ENCODE results near the gene NUCKS1. TPM values are rescaled to one million over a fixed set of nuclear protein-coding genes. Genes with fewer than 3 reads are reported as not detected.

Gene NUCKS1
- total and polyA plus RNA-seq, 8 donors: 115 to 481 (median 371) TPM

GRCh38 chr1:205787287-205787916 is 37.4 kb upstream of the NUCKS1 start:
- no peak for ATAC-seq
- H3K4me1 ChIP-seq: no peaks in the 10 kb centered on the region
- intact Hi-C loops (cut with DNase I): no loop called here
- peaks cover 0 to 24% of the 10 kb centered on the region in 2 donors for H3K36me3 ChIP-seq
- H3K9me3 ChIP-seq: no peaks in the 10 kb centered on the region
- no peak for TF ChIP-seq CTCF (IDR thresholded peaks at IDR 0.05)
- H3K27me3 ChIP-seq: no peaks in the 10 kb centered on the region
- no peak for DNase-seq
- no peak overlapping the region for H3K4me3 ChIP-seq
- H3K27ac ChIP-seq: no peak overlapping the region

GRCh38 chr1:205786601-205787000 is 36.6 kb upstream of the NUCKS1 start:
- ATAC-seq: no peak
- H3K27ac ChIP-seq: no peak overlapping the region
- no peak for DNase-seq
- peaks cover 0 to 18% of the 10 kb centered on the region in 2 donors for H3K36me3 ChIP-seq
- H3K4me3 ChIP-seq: no peak overlapping the region
- H3K27me3 ChIP-seq: no peaks in the 10 kb centered on the region
- no peaks in the 10 kb centered on the region for H3K4me1 ChIP-seq
- intact Hi-C loops (cut with DNase I): no loop called here
- H3K9me3 ChIP-seq: no peaks in the 10 kb centered on the region
- TF ChIP-seq CTCF (IDR thresholded peaks at IDR 0.05): no peak

- no peaks in the 10 kb centered on the region for H3K9me3 ChIP-seq
- intact Hi-C loops (cut with DNase I): no loop called here
- DNase-seq (no peak), ATAC-seq (no peak)
- peaks cover 0 to 7% of the 10 kb centered on the region in 2 donors for H3K36me3 ChIP-seq
- H3K4me1 ChIP-seq: no peaks in the 10 kb centered on the region
- H3K4me3 ChIP-seq: no peak overlapping the region
- no peaks in the 10 kb centered on the region for H3K27me3 ChIP-seq
- H3K27ac ChIP-seq: no peak overlapping the region
- no peak for TF ChIP-seq CTCF (IDR thresholded peaks at IDR 0.05)
Observed at GRCh38 chr1:205785446-205785845, 35.5 kb upstream of the NUCKS1 start.

GRCh38 chr1:205783904-205784303 is 33.9 kb upstream of the NUCKS1 start:
- Histone ChIP-seq H3K36me3 (no peaks in the 10 kb centered on the region), H3K4me3 (no peak overlapping the region), H3K27ac (no peak overlapping the region), H3K4me1 (no peaks in the 10 kb centered on the region), H3K27me3 (no peaks in the 10 kb centered on the region), H3K9me3 (no peaks in the 10 kb centered on the region)
- intact Hi-C loops (cut with DNase I): no loop called here
- ATAC-seq (no peak), DNase-seq (no peak)
- TF ChIP-seq CTCF (IDR thresholded peaks at IDR 0.05): no peak

GRCh38 chr1:205783433-205783795 is 33.4 kb upstream of the NUCKS1 start:
- intact Hi-C loops (cut with DNase I): no loop called here
- H3K27ac ChIP-seq: no peak overlapping the region
- TF ChIP-seq CTCF (IDR thresholded peaks at IDR 0.05): no peak
- no peaks in the 10 kb centered on the region for H3K9me3 ChIP-seq
- H3K4me1 ChIP-seq: peaks cover 0 to 2% of the 10 kb centered on the region in 2 donors
- H3K27me3 ChIP-seq: no peaks in the 10 kb centered on the region
- ATAC-seq (no peak), DNase-seq (no peak)
- no peaks in the 10 kb centered on the region for H3K36me3 ChIP-seq
- no peak overlapping the region for H3K4me3 ChIP-seq

Measured in left lung (tissue), 10 donors.